HepG2 (cell line): ENCODE measurements around the gene CLEC16A. TPM values are rescaled to one million over a fixed set of nuclear protein-coding genes. Genes with fewer than 3 reads are reported as not detected.

ENCODE experiments used
- BRD4 ChIP-seq: sonication (generic); formaldehyde crosslinking; IDR thresholded peaks from 2 replicates; pipeline ENCODE4 v1.4.0; 2020; ENCODE audit warnings: missing genetic modification reagents
- CREB1 ChIP-seq, 2 experiments: fragments of 450-650 bp in 1 of 2; IDR thresholded peaks; 2 replicates each; pipeline ENCODE4 v1.6.1; 2016 to 2017; ENCODE audit warnings: control low read depth in 1 of 2, mild to moderate bottlenecking in 1 of 2, missing compliant biosample characterization in 1 of 2, missing genetic modification characterization in 1 of 2
- KDM4B ChIP-seq: sonication (generic); formaldehyde crosslinking; IDR thresholded peaks from 2 replicates; pipeline ENCODE4 v1.4.0; 2020; ENCODE audit warnings: missing genetic modification reagents
- ZNF441 ChIP-seq: sonication (generic); formaldehyde crosslinking; IDR thresholded peaks from 2 replicates; pipeline ENCODE4 v1.7.0; 2021; ENCODE audit warnings: missing genetic modification reagents, borderline replicate concordance
- ZNF607 ChIP-seq: sonication (generic); formaldehyde crosslinking; IDR thresholded peaks from 2 replicates; pipeline ENCODE4 v1.5.1; 2020; ENCODE audit warnings: missing genetic modification reagents, mild to moderate bottlenecking, borderline replicate concordance
- ZNF703 ChIP-seq: sonication (generic); formaldehyde crosslinking; IDR thresholded peaks from 2 replicates; pipeline ENCODE4 v1.5.1; 2020; ENCODE audit warnings: missing genetic modification reagents, mild to moderate bottlenecking, moderate library complexity, borderline replicate concordance
- polyA plus RNA-seq, 8 experiments: library from polyadenylated mRNA; depleted of rRNA in 3 of 8; stranded (reverse) in 7 of 8; unstranded in 1 of 8; fragments of >200 nt; fragmentation: Illumina TruSeq in 4 of 8; extraction: Trizol in 4 of 8; gene quantifications; 2 replicates each; pipeline versions ENCODE4 v1.2.1 to v1.2.3, GENCODE V29; 2011 to 2016; ENCODE audit warnings: low read depth in 4 of 8, missing spikeins in 1 of 8, mixed read lengths in 1 of 8; ENCODE audit not compliant: insufficient read depth in 1 of 8
- total RNA-seq, 5 experiments: library from RNA; depleted of rRNA; stranded (reverse); fragments of >200 nt; fragmentation: Illumina TruSeq; extraction: Trizol; gene quantifications; 2 replicates each; pipeline ENCODE4 v1.2.3, GENCODE V29; 2016; ENCODE audit warnings: low read depth in 1 of 5
- TF ChIP-seq, protein P1 (sequence below): sonication (generic); formaldehyde crosslinking; IDR thresholded peaks from 2 replicates; pipeline ENCODE4 v1.4.0; 2020; ENCODE audit warnings: missing genetic modification reagents
- TF ChIP-seq, protein P2 (sequence below): sonication (generic); formaldehyde crosslinking; IDR thresholded peaks from 2 replicates; pipeline ENCODE4 v1.8.0; 2022; ENCODE audit warnings: missing genetic modification reagents, mild to moderate bottlenecking, borderline replicate concordance
- TF ChIP-seq, protein P3 (sequence below): sonication (generic); formaldehyde crosslinking; conservative IDR thresholded peaks from 2 replicates; pipeline ENCODE4 v1.8.0; 2022; ENCODE audit warnings: mild to moderate bottlenecking, moderate library complexity, missing genetic modification reagents
- TF ChIP-seq, protein P4 (sequence below): sonication (generic); formaldehyde crosslinking; IDR thresholded peaks from 2 replicates; pipeline ENCODE4 v1.5.1; 2020; ENCODE audit warnings: missing genetic modification reagents, mild to moderate bottlenecking, borderline replicate concordance
- TF ChIP-seq, protein P5 (sequence below): sonication (generic); formaldehyde crosslinking; IDR thresholded peaks from 2 replicates; pipeline ENCODE4 v1.4.0; 2020; ENCODE audit warnings: missing genetic modification reagents

The CLEC16A gene
- total and polyA plus RNA-seq, 2 of the 13 experiments (the other 11 are each of a cell fraction or from before 2014, with no cell fraction given) = 8.5 to 10.3 TPM

DNA sequence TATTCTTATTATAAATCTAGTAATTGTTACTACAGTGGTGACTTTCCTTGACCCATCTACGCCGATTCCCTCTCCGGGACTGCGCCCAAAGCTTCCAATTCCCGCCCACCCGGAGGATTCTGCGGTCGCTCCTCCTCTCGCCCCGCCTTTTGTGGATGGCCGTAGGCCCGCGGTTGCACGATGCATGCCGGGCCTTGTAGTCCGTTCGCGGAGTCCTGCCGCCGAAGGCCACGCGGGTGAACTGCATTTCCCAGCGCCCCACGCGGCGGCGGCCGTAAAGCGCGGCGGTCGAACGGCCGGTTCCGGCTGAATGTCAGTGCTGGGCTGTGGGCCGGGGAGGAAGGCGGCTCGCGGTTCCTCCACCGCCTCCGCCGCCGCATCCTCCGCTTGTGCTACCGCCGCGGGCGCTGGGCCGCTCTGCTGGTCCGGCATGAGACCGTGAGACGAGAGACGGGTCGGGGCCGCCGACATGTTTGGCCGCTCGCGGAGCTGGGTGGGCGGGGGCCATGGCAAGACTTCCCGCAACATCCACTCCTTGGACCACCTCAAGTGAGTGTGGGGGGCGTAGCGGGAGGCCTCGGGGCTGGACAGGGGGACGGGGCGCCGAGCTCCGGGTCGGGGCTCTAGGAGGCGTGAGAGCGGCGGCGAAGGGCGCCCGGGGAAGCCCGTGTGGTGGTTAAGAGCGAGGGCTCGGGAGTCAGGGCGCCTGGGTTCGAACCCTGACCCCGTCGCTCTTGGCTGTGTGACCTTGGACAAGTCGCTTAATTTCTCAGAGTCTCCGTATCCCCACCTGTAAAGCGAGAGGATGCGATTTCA is at the start of gene CLEC16A (continued):
- TF ChIP-seq, protein P1, sequence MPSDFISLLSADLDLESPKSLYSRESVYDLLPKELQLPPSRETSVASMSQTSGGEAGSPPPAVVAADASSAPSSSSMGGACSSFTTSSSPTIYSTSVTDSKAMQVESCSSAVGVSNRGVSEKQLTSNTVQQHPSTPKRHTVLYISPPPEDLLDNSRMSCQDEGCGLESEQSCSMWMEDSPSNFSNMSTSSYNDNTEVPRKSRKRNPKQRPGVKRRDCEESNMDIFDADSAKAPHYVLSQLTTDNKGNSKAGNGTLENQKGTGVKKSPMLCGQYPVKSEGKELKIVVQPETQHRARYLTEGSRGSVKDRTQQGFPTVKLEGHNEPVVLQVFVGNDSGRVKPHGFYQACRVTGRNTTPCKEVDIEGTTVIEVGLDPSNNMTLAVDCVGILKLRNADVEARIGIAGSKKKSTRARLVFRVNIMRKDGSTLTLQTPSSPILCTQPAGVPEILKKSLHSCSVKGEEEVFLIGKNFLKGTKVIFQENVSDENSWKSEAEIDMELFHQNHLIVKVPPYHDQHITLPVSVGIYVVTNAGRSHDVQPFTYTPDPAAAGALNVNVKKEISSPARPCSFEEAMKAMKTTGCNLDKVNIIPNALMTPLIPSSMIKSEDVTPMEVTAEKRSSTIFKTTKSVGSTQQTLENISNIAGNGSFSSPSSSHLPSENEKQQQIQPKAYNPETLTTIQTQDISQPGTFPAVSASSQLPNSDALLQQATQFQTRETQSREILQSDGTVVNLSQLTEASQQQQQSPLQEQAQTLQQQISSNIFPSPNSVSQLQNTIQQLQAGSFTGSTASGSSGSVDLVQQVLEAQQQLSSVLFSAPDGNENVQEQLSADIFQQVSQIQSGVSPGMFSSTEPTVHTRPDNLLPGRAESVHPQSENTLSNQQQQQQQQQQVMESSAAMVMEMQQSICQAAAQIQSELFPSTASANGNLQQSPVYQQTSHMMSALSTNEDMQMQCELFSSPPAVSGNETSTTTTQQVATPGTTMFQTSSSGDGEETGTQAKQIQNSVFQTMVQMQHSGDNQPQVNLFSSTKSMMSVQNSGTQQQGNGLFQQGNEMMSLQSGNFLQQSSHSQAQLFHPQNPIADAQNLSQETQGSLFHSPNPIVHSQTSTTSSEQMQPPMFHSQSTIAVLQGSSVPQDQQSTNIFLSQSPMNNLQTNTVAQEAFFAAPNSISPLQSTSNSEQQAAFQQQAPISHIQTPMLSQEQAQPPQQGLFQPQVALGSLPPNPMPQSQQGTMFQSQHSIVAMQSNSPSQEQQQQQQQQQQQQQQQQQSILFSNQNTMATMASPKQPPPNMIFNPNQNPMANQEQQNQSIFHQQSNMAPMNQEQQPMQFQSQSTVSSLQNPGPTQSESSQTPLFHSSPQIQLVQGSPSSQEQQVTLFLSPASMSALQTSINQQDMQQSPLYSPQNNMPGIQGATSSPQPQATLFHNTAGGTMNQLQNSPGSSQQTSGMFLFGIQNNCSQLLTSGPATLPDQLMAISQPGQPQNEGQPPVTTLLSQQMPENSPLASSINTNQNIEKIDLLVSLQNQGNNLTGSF (CRISPR knock-in tag) = no peak; the same call in 1 of the 2 replicates
- TF ChIP-seq CREB1 (IDR thresholded peaks at IDR 0.05) = peak; percentile 87
- TF ChIP-seq CREB1 (CRISPR knock-in tag; IDR thresholded peaks at IDR 0.05) = peak; percentile 78; the same call in 1 of the 2 replicates
- TF ChIP-seq ZNF703 = no peak
- TF ChIP-seq ZNF441 = peak; percentile 30; the same call in 1 of the 2 replicates
- peak; percentile 98 for TF ChIP-seq KDM4B
- TF ChIP-seq, protein P2, sequence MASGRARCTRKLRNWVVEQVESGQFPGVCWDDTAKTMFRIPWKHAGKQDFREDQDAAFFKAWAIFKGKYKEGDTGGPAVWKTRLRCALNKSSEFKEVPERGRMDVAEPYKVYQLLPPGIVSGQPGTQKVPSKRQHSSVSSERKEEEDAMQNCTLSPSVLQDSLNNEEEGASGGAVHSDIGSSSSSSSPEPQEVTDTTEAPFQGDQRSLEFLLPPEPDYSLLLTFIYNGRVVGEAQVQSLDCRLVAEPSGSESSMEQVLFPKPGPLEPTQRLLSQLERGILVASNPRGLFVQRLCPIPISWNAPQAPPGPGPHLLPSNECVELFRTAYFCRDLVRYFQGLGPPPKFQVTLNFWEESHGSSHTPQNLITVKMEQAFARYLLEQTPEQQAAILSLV (CRISPR knock-in tag) = peak; percentile 99
- peak; percentile 61; the same call in 1 of the 2 replicates for TF ChIP-seq ZNF607 (CRISPR knock-in tag)
- peak; percentile 77 for TF ChIP-seq BRD4 (CRISPR knock-in tag)
- TF ChIP-seq, protein P3, sequence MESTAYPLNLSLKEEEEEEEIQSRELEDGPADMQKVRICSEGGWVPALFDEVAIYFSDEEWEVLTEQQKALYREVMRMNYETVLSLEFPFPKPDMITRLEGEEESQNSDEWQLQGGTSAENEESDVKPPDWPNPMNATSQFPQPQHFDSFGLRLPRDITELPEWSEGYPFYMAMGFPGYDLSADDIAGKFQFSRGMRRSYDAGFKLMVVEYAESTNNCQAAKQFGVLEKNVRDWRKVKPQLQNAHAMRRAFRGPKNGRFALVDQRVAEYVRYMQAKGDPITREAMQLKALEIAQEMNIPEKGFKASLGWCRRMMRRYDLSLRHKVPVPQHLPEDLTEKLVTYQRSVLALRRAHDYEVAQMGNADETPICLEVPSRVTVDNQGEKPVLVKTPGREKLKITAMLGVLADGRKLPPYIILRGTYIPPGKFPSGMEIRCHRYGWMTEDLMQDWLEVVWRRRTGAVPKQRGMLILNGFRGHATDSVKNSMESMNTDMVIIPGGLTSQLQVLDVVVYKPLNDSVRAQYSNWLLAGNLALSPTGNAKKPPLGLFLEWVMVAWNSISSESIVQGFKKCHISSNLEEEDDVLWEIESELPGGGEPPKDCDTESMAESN = peak; percentile 96
- TF ChIP-seq, protein P4, sequence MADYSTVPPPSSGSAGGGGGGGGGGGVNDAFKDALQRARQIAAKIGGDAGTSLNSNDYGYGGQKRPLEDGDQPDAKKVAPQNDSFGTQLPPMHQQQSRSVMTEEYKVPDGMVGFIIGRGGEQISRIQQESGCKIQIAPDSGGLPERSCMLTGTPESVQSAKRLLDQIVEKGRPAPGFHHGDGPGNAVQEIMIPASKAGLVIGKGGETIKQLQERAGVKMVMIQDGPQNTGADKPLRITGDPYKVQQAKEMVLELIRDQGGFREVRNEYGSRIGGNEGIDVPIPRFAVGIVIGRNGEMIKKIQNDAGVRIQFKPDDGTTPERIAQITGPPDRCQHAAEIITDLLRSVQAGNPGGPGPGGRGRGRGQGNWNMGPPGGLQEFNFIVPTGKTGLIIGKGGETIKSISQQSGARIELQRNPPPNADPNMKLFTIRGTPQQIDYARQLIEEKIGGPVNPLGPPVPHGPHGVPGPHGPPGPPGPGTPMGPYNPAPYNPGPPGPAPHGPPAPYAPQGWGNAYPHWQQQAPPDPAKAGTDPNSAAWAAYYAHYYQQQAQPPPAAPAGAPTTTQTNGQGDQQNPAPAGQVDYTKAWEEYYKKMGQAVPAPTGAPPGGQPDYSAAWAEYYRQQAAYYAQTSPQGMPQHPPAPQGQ (CRISPR knock-in tag) = peak; percentile 60
- TF ChIP-seq, protein P5, sequence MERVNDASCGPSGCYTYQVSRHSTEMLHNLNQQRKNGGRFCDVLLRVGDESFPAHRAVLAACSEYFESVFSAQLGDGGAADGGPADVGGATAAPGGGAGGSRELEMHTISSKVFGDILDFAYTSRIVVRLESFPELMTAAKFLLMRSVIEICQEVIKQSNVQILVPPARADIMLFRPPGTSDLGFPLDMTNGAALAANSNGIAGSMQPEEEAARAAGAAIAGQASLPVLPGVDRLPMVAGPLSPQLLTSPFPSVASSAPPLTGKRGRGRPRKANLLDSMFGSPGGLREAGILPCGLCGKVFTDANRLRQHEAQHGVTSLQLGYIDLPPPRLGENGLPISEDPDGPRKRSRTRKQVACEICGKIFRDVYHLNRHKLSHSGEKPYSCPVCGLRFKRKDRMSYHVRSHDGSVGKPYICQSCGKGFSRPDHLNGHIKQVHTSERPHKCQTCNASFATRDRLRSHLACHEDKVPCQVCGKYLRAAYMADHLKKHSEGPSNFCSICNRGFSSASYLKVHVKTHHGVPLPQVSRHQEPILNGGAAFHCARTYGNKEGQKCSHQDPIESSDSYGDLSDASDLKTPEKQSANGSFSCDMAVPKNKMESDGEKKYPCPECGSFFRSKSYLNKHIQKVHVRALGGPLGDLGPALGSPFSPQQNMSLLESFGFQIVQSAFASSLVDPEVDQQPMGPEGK (CRISPR knock-in tag) = peak; percentile 75
